ENCODE measurements around the gene C16orf78.

C16orf78 gene

GRCh38 chr16:49428808-49429207, 55.2 kb downstream of the C16orf78 start:
- H3K4me3 ChIP-seq (ENCODE audit: low read depth, low read length), result no peak overlapping the region

- H3K4me3 ChIP-seq (ENCODE audit: low read depth, low read length), result no peak overlapping the region
These were observed 57.4 kb downstream of the C16orf78 start for GRCh38 chr16:49431040-49431439.

- H3K4me3 ChIP-seq (ENCODE audit: low read depth, low read length), result no peak overlapping the region
These were observed 58.1 kb downstream of the C16orf78 start for GRCh38 chr16:49431591-49432290.

- H3K4me3 ChIP-seq (ENCODE audit: low read depth, low read length), result no peak overlapping the region
These were observed 61.1 kb downstream of the C16orf78 start for GRCh38 chr16:49434733-49435132.

GRCh38 chr16:49436181-49436580, 62.6 kb downstream of the C16orf78 start:
- H3K4me3 ChIP-seq (ENCODE audit: low read depth, low read length), result no peak overlapping the region

GRCh38 chr16:49437344-49437743, 63.7 kb downstream of the C16orf78 start:
- H3K4me3 ChIP-seq (ENCODE audit: low read depth, low read length), result no peak overlapping the region

GRCh38 chr16:49439050-49439449, 65.4 kb downstream of the C16orf78 start:
- H3K4me3 ChIP-seq (ENCODE audit: low read depth, low read length), result no peak overlapping the region

GRCh38 chr16:49439676-49440075, 66.1 kb downstream of the C16orf78 start:
- no peak overlapping the region for H3K4me3 ChIP-seq (ENCODE audit: low read depth, low read length)

GRCh38 chr16:49440156-49441065, 66.8 kb downstream of the C16orf78 start:
- H3K4me3 ChIP-seq (ENCODE audit: low read depth, low read length), result no peak overlapping the region

GRCh38 chr16:49441366-49441780, 67.8 kb downstream of the C16orf78 start:
- no peak overlapping the region for H3K4me3 ChIP-seq (ENCODE audit: low read depth, low read length)

- H3K4me3 ChIP-seq (ENCODE audit: low read depth, low read length), result no peak overlapping the region
These were observed 69.2 kb downstream of the C16orf78 start for GRCh38 chr16:49442805-49443204.

GRCh38 chr16:49443576-49443975, 70.0 kb downstream of the C16orf78 start:
- H3K4me3 ChIP-seq (ENCODE audit: low read depth, low read length), result no peak overlapping the region

- H3K4me3 ChIP-seq (ENCODE audit: low read depth, low read length), result no peak overlapping the region
These were observed 73.2 kb downstream of the C16orf78 start for GRCh38 chr16:49446805-49447204.

Measured in iPS-11a (cell line).